Liver (tissue), 9 donors: ENCODE results near the gene SEMA3B. TPM values are rescaled to one million over a fixed set of nuclear protein-coding genes. Genes with fewer than 3 reads are reported as not detected.

Experiments used
- DNase-seq: peaks from one replicate; pipeline ENCODE4 v3.0.0-alpha.2; 2017; ENCODE audit warnings: low spot score
- H3K27ac ChIP-seq, 2 donors: one replicate each; pipeline ENCODE4 v1.7.0; 2013; ENCODE audit warnings: inconsistent platforms in 2 of 2, low read length in 2 of 2, control low read depth in 1 of 2, low read depth in 1 of 2, mild to moderate bottlenecking in 1 of 2
- H3K27me3 ChIP-seq, 4 donors: one replicate each; pipeline versions ENCODE4 v1.6.1 to v1.7.0; 2013; ENCODE audit warnings: low read length in 3 of 4, inconsistent platforms in 1 of 4, mild to moderate bottlenecking in 1 of 4, moderate library complexity in 1 of 4; ENCODE audit not compliant: control insufficient read depth in 4 of 4, insufficient read depth in 4 of 4
- H3K36me3 ChIP-seq, 4 donors: one replicate each; pipeline versions ENCODE4 v1.6.1 to v1.7.0; 2013; ENCODE audit warnings: low read length in 3 of 4, mild to moderate bottlenecking in 3 of 4, low read depth in 1 of 4, moderate library complexity in 1 of 4; ENCODE audit not compliant: control insufficient read depth in 4 of 4, insufficient read depth in 3 of 4
- H3K4me1 ChIP-seq, 4 donors: one replicate each; pipeline versions ENCODE4 v1.6.1 to v1.7.0; 2013; ENCODE audit warnings: low read length in 3 of 4, mild to moderate bottlenecking in 3 of 4, moderate library complexity in 1 of 4; ENCODE audit not compliant: control insufficient read depth in 4 of 4, insufficient read depth in 4 of 4
- H3K4me3 ChIP-seq, 3 donors: one replicate each; pipeline versions ENCODE4 v1.6.1 to v1.7.0; 2013; ENCODE audit warnings: low read length in 3 of 3, control low read depth in 1 of 3, low read depth in 1 of 3, mild to moderate bottlenecking in 1 of 3
- H3K9ac ChIP-seq, 2 donors: one replicate each; pipeline ENCODE4 v1.7.0; 2013; ENCODE audit warnings: low read length in 2 of 2, mild to moderate bottlenecking in 2 of 2, moderate library complexity in 2 of 2, control low read depth in 1 of 2, low read depth in 1 of 2
- H3K9me3 ChIP-seq, 4 donors: one replicate each; pipeline versions ENCODE4 v1.6.1 to v1.7.0; 2013; ENCODE audit warnings: low read length in 3 of 4; ENCODE audit not compliant: control insufficient read depth in 4 of 4
- ATF3 ChIP-seq: IDR thresholded peaks from 2 replicates; pipeline ENCODE4 v1.6.1; 2016; ENCODE audit warnings: antibody characterized with exemption
- CTCF ChIP-seq: fragments of 150-350 bp; IDR thresholded peaks from 2 replicates; pipeline ENCODE4 v1.5.1; 2017; ENCODE audit warnings: improper control_type of control experiment, low read depth, low read length; ENCODE audit not compliant: missing input control
- EGR1 ChIP-seq, 2 donors: IDR thresholded peaks; 2 replicates each; pipeline ENCODE4 v1.6.1; 2016 to 2018; ENCODE audit warnings: antibody characterized with exemption in 2 of 2, low read depth in 2 of 2
- FOXA1 ChIP-seq: IDR thresholded peaks from 2 replicates; pipeline ENCODE4 v1.6.1; 2016; ENCODE audit warnings: antibody characterized with exemption
- FOXA2 ChIP-seq: IDR thresholded peaks from 2 replicates; pipeline ENCODE4 v1.6.1; 2016; ENCODE audit warnings: antibody characterized with exemption
- GABPA ChIP-seq, 2 donors: IDR thresholded peaks in 1 of 2; conservative IDR thresholded peaks in 1 of 2; 2 replicates each; pipeline ENCODE4 v1.6.1; 2016; ENCODE audit warnings: antibody characterized with exemption in 2 of 2, mild to moderate bottlenecking in 1 of 2, moderate library complexity in 1 of 2
- HNF4G ChIP-seq: IDR thresholded peaks from 2 replicates; pipeline ENCODE4 v1.6.1; 2016; ENCODE audit warnings: antibody characterized with exemption
- MAX ChIP-seq: IDR thresholded peaks from 2 replicates; pipeline ENCODE4 v1.6.1; 2016; ENCODE audit warnings: antibody characterized with exemption
- NR2F2 ChIP-seq: IDR thresholded peaks from 2 replicates; pipeline ENCODE4 v1.6.1; 2016; ENCODE audit warnings: antibody characterized with exemption
- RAD21 ChIP-seq, 2 donors: IDR thresholded peaks; 2 replicates each; pipeline ENCODE4 v1.6.1; 2016; ENCODE audit warnings: antibody characterized with exemption in 2 of 2, mild to moderate bottlenecking in 2 of 2
- REST ChIP-seq: IDR thresholded peaks from 2 replicates; pipeline ENCODE4 v1.6.1; 2016; ENCODE audit warnings: antibody characterized with exemption, mild to moderate bottlenecking
- RXRA ChIP-seq, 2 donors: IDR thresholded peaks; 2 replicates each; pipeline ENCODE4 v1.6.1; 2017 to 2018; ENCODE audit warnings: antibody characterized with exemption in 2 of 2, mild to moderate bottlenecking in 1 of 2
- TAF1 ChIP-seq: conservative IDR thresholded peaks from 2 replicates; pipeline ENCODE4 v1.6.1; 2016; ENCODE audit warnings: antibody characterized with exemption, mild to moderate bottlenecking
- YY1 ChIP-seq: IDR thresholded peaks from 2 replicates; pipeline ENCODE4 v1.6.1; 2016; ENCODE audit warnings: antibody characterized with exemption, mild to moderate bottlenecking
- ZBTB33 ChIP-seq: IDR thresholded peaks from 2 replicates; pipeline ENCODE4 v1.6.1; 2016; ENCODE audit warnings: antibody characterized with exemption
- WGBS: extraction: QIAGEN DNeasy Blood & Tissue Kit; methylation state at CpG from one replicate; pipeline ENCODE4 v1.1.7; 2013; 5-methylcytosine and 5-hydroxymethylcytosine counted together
- polyA plus RNA-seq, 2 donors: library from polyadenylated mRNA; stranded (reverse) in 1 of 2; unstranded in 1 of 2; fragments of 200-250 nt in 1 of 2; fragments of >200 nt in 1 of 2; fragmentation: Nextera tagmentation in 1 of 2; extraction: Ambion mirVana in 1 of 2; gene quantifications; one replicate each; pipeline versions ENCODE4 v1.2.1 to v1.2.3, GENCODE V29; 2013 to 2015
- total RNA-seq, 2 donors: library from RNA; depleted of rRNA; stranded (reverse); fragments of >200 nt; gene quantifications; one replicate each; pipeline ENCODE4 v1.2.3, GENCODE V29; 2014
- donor health status: healthy.
- donor health status: healthy.
- donor health status: healthy.
- donor health status: healthy.
- donor health status: healthy.

Gene SEMA3B
- total and polyA plus RNA-seq, 4 donors: 0.40 to 1.5 (median 0.93) TPM

GRCh38 chr3:50296721-50297383, 27.9 kb downstream of the SEMA3B start:
- 95% methylated on average over 18 of the region's 18 CpGs for WGBS
- Histone ChIP-seq H3K4me3 (no peak overlapping the region), H3K4me1 (peaks cover 12 to 43% (median 34%) of the 10 kb centered on the region in 4 donors), H3K36me3 (peaks cover 0 to 3% (median 0%) of the 10 kb centered on the region in 4 donors), H3K9ac (no peak overlapping the region), H3K27me3 (no peaks in the 10 kb centered on the region), H3K27ac (no peak overlapping the region), H3K9me3 (no peaks in the 10 kb centered on the region)
- DNase-seq: no peak
- TF ChIP-seq FOXA1: no peak
- TF ChIP-seq HNF4G: no peak

- no peaks in the 10 kb centered on the region for H3K27me3 ChIP-seq
- H3K36me3 ChIP-seq: peaks cover 0 to 3% (median 0%) of the 10 kb centered on the region in 4 donors
- no peaks in the 10 kb centered on the region for H3K9me3 ChIP-seq
- H3K27ac ChIP-seq: no peak overlapping the region
- peaks cover 12 to 48% (median 33%) of the 10 kb centered on the region in 4 donors for H3K4me1 ChIP-seq
- no peak for TF ChIP-seq YY1
- TF ChIP-seq HNF4G: no peak
- no peak for TF ChIP-seq FOXA1
- TF ChIP-seq ZBTB33: no peak
- TF ChIP-seq ATF3: no peak
- no peak for TF ChIP-seq RAD21 (IDR thresholded peaks at IDR 0.05)
- no peak for TF ChIP-seq REST
- TF ChIP-seq TAF1: no peak
- no peak for TF ChIP-seq RXRA (IDR thresholded peaks at IDR 0.05)
- TF ChIP-seq CTCF: no peak
- no peak for TF ChIP-seq EGR1 (IDR thresholded peaks at IDR 0.05; ENCODE audit: low read depth in 2 of 2)
- no peak for TF ChIP-seq NR2F2
- no peak for TF ChIP-seq GABPA (IDR thresholded peaks at IDR 0.05 in 1 of 2, conservative IDR thresholded peaks at IDR 0.05 in 1 of 2)
- TF ChIP-seq MAX: no peak
- TF ChIP-seq FOXA2: no peak
- H3K4me3 ChIP-seq: no peak overlapping the region
- no peak overlapping the region for H3K9ac ChIP-seq
- DNase-seq: peak; percentile 64
- 86% methylated on average over 2 of the region's 2 CpGs for WGBS
Measured at GRCh38 chr3:50297384-50297775, 28.4 kb downstream of the SEMA3B start.
